Stimulated activated CD8-positive, alpha-beta memory T cell treated with anti-CD3 and anti-CD28 coated beads, Interleukin-4, amount 100 ng/mL, for 1 hour (primary cell): Measurements from ENCODE around the gene BOD1.
A peak's percentile ranks its signal among the peaks of the same experiment; 100 is the strongest.

Source experiments
- DNase-seq, 2 donors: peaks; one replicate each; pipeline ENCODE4 v3.0.0-alpha.2; 2020; ENCODE audit warnings: low read depth in 2 of 2, low spot score in 1 of 2

Gene BOD1

GRCh38 chr5:173578947-173579615, 37.4 kb downstream of the BOD1 start:
- DNase-seq: no peak

GRCh38 chr5:173577817-173578216, 38.6 kb downstream of the BOD1 start:
- no peak for DNase-seq

GRCh38 chr5:173577166-173577565, 39.3 kb downstream of the BOD1 start:
- no peak for DNase-seq

- DNase-seq: no peak
Measured at GRCh38 chr5:173575985-173576384, 40.5 kb downstream of the BOD1 start.

- DNase-seq: no peak
Measured at GRCh38 chr5:173574983-173575382, 41.5 kb downstream of the BOD1 start.

- DNase-seq: peak; percentile 16 to 26
Measured at GRCh38 chr5:173573126-173573960, 43.1 kb downstream of the BOD1 start.

GRCh38 chr5:173572431-173573125, 43.9 kb downstream of the BOD1 start:
- no peak for DNase-seq

- no peak for DNase-seq
Measured at GRCh38 chr5:173570321-173571090, 45.9 kb downstream of the BOD1 start.

GRCh38 chr5:173568703-173569102, 47.7 kb downstream of the BOD1 start:
- DNase-seq: no peak

- DNase-seq: no peak
Measured at GRCh38 chr5:173568128-173568527, 48.3 kb downstream of the BOD1 start.

- DNase-seq: no peak
Measured at GRCh38 chr5:173567548-173567947, 48.9 kb downstream of the BOD1 start.

- no peak for DNase-seq
Measured at GRCh38 chr5:173565491-173566072, 50.9 kb downstream of the BOD1 start.

- DNase-seq: no peak
Measured at GRCh38 chr5:173564106-173564505, 52.3 kb downstream of the BOD1 start.

GRCh38 chr5:173563246-173563645, 53.2 kb downstream of the BOD1 start:
- no peak for DNase-seq

- DNase-seq: no peak
Measured at GRCh38 chr5:173562451-173562850, 54.0 kb downstream of the BOD1 start.
